GM23338 (cell line): ENCODE results near the gene CPLANE1.

Experiments
- CREB1 ChIP-seq: fragments of 250-450 bp; sonication (Bioruptor Pico); IDR thresholded peaks from 2 replicates; pipeline ENCODE4 v1.5.0; 2020; ENCODE audit warnings: low read depth, mild to moderate bottlenecking, moderate library complexity
- CTCF ChIP-seq, 2 experiments: fragments of 200-600 bp in 1 of 2; sonication (generic) in 1 of 2; conservative IDR thresholded peaks; 2 replicates each; pipeline versions ENCODE4 v1.5.1 to v1.6.1; 2016 to 2017; ENCODE audit warnings: antibody characterized with exemption in 2 of 2, low read depth in 2 of 2, mild to moderate bottlenecking in 2 of 2, moderate library complexity in 1 of 2
- EZH2 ChIP-seq: fragments of 200-600 bp; sonication (generic); IDR thresholded peaks from one replicate; pipeline ENCODE4 v1.8.0; 2017; ENCODE audit warnings: antibody characterized with exemption, mild to moderate bottlenecking, low read depth; ENCODE audit not compliant: unreplicated experiment
- EZH2phosphoT487 ChIP-seq: fragments of 200-600 bp; sonication (generic); IDR thresholded peaks from one replicate; pipeline ENCODE4 v1.8.1; 2018; ENCODE audit warnings: antibody characterized with exemption; ENCODE audit not compliant: unreplicated experiment
- POLR2AphosphoS5 ChIP-seq: IDR thresholded peaks from 2 replicates; pipeline ENCODE4 v1.6.1; 2016; ENCODE audit warnings: antibody characterized with exemption, low read depth
- STAT1 ChIP-seq: IDR thresholded peaks from one replicate; pipeline ENCODE4 v1.6.1; 2016; ENCODE audit warnings: antibody characterized with exemption; ENCODE audit not compliant: unreplicated experiment
- TF ChIP-seq, protein P1 (sequence below): fragments of 250-450 bp; sonication (Bioruptor Pico); IDR thresholded peaks from 2 replicates; pipeline ENCODE4 v1.5.0; 2020; ENCODE audit warnings: mild to moderate bottlenecking, moderate library complexity

GRCh38 chr5:37116359-37116758 is 132.8 kb downstream of the CPLANE1 start:
- no peak for TF ChIP-seq POLR2AphosphoS5
- no peak for TF ChIP-seq EZH2
- no peak for TF ChIP-seq CTCF (conservative IDR thresholded peaks at IDR 0.05; ENCODE audit: low read depth in 2 of 2)
- TF ChIP-seq STAT1 = no peak
- TF ChIP-seq CREB1 (CRISPR knock-in tag) = no peak
- TF ChIP-seq EZH2phosphoT487 = no peak
- TF ChIP-seq, protein P1, sequence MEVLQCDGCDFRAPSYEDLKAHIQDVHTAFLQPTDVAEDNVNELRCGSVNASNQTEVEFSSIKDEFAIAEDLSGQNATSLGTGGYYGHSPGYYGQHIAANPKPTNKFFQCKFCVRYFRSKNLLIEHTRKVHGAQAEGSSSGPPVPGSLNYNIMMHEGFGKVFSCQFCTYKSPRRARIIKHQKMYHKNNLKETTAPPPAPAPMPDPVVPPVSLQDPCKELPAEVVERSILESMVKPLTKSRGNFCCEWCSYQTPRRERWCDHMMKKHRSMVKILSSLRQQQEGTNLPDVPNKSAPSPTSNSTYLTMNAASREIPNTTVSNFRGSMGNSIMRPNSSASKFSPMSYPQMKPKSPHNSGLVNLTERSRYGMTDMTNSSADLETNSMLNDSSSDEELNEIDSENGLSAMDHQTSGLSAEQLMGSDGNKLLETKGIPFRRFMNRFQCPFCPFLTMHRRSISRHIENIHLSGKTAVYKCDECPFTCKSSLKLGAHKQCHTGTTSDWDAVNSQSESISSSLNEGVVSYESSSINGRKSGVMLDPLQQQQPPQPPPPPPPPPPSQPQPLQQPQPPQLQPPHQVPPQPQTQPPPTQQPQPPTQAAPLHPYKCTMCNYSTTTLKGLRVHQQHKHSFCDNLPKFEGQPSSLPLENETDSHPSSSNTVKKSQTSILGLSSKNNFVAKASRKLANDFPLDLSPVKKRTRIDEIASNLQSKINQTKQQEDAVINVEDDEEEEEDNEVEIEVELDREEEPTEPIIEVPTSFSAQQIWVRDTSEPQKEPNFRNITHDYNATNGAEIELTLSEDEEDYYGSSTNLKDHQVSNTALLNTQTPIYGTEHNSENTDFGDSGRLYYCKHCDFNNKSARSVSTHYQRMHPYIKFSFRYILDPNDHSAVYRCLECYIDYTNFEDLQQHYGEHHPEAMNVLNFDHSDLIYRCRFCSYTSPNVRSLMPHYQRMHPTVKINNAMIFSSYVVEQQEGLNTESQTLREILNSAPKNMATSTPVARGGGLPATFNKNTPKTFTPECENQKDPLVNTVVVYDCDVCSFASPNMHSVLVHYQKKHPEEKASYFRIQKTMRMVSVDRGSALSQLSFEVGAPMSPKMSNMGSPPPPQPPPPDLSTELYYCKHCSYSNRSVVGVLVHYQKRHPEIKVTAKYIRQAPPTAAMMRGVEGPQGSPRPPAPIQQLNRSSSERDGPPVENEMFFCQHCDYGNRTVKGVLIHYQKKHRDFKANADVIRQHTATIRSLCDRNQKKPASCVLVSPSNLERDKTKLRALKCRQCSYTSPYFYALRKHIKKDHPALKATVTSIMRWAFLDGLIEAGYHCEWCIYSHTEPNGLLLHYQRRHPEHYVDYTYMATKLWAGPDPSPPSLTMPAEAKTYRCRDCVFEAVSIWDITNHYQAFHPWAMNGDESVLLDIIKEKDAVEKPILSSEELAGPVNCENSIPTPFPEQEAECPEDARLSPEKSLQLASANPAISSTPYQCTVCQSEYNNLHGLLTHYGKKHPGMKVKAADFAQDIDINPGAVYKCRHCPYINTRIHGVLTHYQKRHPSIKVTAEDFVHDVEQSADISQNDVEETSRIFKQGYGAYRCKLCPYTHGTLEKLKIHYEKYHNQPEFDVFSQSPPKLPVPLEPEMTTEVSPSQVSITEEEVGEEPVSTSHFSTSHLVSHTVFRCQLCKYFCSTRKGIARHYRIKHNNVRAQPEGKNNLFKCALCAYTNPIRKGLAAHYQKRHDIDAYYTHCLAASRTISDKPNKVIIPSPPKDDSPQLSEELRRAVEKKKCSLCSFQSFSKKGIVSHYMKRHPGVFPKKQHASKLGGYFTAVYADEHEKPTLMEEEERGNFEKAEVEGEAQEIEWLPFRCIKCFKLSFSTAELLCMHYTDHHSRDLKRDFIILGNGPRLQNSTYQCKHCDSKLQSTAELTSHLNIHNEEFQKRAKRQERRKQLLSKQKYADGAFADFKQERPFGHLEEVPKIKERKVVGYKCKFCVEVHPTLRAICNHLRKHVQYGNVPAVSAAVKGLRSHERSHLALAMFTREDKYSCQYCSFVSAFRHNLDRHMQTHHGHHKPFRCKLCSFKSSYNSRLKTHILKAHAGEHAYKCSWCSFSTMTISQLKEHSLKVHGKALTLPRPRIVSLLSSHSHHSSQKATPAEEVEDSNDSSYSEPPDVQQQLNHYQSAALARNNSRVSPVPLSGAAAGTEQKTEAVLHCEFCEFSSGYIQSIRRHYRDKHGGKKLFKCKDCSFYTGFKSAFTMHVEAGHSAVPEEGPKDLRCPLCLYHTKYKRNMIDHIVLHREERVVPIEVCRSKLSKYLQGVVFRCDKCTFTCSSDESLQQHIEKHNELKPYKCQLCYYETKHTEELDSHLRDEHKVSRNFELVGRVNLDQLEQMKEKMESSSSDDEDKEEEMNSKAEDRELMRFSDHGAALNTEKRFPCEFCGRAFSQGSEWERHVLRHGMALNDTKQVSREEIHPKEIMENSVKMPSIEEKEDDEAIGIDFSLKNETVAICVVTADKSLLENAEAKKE = no peak
